DLD1 (cell line): ENCODE measurements around the gene PGAM1.
"Not testable (repeated sequence)": the region's sequence is repeated elsewhere in the genome, so short reads cannot be mapped to it uniquely, and the experiment has no call there.

Experiments used
- in situ Hi-C: cut with HindIII; loops from 2 replicates; pipeline ENCODE4 v1.10.0; 2017; ENCODE audit warnings: low sequenced_read_pairs

Gene PGAM1

DNA sequence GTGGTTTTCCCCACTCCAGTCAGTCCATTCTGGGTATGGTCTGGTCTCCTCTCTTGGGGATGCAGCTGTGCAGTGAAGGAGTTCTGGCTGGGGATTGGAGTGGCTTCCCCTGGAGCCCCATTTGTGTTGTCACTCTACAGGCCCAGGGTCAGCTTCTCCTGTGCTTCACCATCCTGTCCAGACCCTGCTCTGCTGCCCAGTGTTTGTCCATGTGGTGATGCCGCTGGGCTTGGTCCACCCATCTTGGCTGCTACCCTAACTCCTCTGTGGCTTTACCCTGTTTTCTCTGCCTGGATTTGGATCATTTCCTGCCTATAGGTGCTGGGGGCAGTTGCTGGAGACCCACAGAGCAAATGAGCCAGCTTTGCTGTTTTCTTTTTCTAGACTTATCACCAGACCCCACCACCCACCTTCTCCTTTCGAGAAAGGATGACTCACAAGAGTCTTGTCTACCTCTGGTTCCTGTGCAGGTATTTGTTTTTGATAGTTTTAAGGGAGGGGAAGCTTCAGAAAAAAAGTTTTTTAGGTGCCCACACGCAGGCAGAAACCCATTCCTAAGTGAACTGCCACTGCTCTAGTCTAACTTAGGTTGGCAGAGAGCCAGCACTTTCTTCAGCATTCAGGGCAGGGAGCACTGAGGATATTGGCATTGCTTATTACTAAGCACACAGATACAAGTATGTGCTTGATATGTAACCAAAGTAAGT lies 28.5 kb downstream of the PGAM1 start:
- in situ Hi-C loops, result no loop called here

- in situ Hi-C loops, result no loop called here
Measured at GRCh38 chr10:97456034-97456685, 30.2 kb downstream of the PGAM1 start.

GRCh38 chr10:97456686-97457065 lies 30.7 kb downstream of the PGAM1 start:
- in situ Hi-C loops, result no loop called here

- in situ Hi-C loops, result no loop called here
Measured at GRCh38 chr10:97459111-97459510, 33.1 kb downstream of the PGAM1 start.

GRCh38 chr10:97459933-97460332 lies 33.9 kb downstream of the PGAM1 start:
- in situ Hi-C loops, result no loop called here

DNA sequence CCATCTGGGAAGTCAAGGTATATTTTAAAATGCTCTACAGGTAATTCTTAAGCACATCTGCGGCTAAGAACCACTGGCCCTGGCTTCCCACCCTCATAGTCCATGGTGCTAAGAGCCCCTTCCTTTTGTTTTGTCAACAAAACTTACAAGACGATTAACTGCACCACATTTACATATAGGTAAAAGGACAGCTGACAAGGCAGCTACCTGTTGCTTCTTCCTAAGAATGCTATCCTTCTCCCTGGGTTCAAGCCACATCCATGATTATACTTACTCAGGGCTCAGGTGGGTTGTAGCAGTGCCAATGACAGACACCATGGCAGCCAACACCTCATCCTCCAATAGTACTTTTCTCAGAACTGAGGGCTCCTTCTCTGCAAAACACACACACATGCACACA lies 36.3 kb downstream of the PGAM1 start:
- in situ Hi-C loops, result no loop called here

GRCh38 chr10:97463363-97464132 lies 37.6 kb downstream of the PGAM1 start:
- in situ Hi-C loops, result no loop called here

DNA sequence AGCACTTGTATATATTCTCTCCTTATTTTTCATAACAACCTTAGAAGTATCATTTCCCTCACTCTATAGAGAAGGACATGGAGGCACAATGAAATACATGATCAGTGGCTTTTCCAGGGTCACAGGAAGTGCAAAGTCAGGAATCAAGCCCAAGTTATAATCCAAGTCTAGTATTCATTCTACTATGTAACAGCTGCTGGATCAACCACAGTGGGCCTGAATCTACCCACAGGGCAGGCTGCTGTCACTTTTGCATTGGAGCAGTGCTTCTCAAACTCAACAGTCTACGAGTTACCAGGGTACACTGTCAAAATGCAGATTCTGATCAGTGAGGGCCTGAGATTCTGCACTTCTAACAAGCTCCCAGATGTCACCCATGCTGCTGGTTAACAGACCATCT lies 38.2 kb downstream of the PGAM1 start:
- in situ Hi-C loops, result no loop called here

DNA sequence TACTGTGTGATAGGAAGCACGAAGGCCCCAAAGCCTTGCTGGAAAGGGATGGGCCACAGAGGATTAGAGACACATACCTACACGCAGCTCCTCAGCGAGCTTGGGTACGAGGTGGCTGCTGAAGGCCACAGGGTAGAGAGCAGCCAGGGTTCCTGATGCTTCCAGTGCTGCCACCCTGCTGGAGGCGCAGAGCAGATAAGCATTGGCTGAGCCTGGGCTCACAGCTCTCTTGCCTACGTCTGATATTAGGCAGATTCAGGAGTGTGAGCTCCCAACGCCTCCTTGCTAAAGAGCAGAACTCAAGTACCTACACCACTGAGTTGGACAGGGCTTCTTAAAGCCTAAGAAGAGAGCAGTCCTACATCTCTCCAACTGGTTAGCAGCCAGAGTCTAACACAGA lies 40.0 kb downstream of the PGAM1 start:
- in situ Hi-C loops, result no loop called here

GRCh38 chr10:97466755-97467154 lies 40.8 kb downstream of the PGAM1 start:
- in situ Hi-C loops, result no loop called here

- in situ Hi-C loops, result no loop called here
Measured at GRCh38 chr10:97468162-97468561, 42.2 kb downstream of the PGAM1 start.

- in situ Hi-C loops, result not testable (repeated sequence)
Measured at GRCh38 chr10:97468781-97469180, 42.8 kb downstream of the PGAM1 start.

- in situ Hi-C loops, result no loop called here
Measured at GRCh38 chr10:97474918-97475317, 48.9 kb downstream of the PGAM1 start.

GRCh38 chr10:97475936-97476594 lies 50.1 kb downstream of the PGAM1 start:
- in situ Hi-C loops, result no loop called here

DNA sequence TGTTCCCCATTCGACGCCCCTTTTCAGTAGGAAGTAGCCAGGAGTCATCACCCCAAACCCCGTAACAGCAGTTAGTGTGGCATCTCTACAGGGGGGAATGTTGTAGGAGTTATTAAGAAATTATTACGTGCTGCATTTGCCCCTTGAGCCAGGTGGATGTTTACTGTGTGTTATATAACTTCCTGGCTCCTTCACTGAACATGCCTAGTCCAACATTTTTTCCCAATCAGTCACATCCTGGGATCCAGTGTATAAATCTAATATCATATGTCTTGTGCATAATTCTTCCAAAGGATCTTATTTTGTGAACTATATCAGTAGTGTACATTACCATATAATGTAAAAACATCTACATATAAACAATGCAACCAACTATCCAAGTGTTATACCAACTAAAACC lies 53.4 kb downstream of the PGAM1 start:
- in situ Hi-C loops, result not testable (repeated sequence)

GRCh38 chr10:97479939-97480338 lies 53.9 kb downstream of the PGAM1 start:
- in situ Hi-C loops, result no loop called here

DNA sequence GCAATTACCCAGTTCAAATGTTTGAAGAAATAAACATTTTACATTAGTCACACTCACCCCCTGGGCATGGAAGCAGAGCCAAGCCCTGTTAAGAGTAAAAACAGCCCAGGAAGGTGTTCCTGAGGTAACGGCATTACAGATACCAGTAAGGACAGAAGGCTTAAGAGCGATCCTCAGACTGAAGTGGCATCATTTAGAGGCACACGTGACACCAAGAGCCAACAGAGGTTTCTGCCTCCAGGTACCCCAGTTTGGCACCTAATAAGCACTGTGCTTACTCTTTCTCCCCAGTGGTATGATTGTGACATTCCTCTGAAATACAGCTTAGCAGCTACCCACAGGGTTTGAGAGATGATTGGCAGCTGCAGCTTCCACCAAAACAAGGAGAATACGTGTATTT lies 55.1 kb downstream of the PGAM1 start:
- in situ Hi-C loops, result no loop called here

DNA sequence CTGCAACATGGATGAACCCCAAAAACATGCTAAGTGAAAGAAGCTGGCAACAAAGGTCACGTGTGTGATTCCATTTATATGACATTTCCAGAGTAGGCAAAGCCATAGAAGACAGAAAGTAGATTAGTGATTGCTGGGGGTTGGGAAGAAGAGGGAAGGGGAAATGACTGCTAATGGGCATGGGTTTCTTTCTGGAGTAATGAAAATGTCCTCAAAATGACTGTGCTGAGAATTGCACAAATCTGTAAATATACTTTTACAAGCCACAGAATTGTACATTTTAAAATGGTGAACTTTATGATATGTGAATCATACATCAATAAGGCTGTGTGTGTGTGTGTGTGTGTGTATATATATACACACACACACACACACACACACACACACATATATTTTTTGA lies 56.4 kb downstream of the PGAM1 start:
- in situ Hi-C loops, result no loop called here
